GM20431 (cell line): ENCODE measurements around the gene MANSC1.
"Not testable (repeated sequence)": the region's sequence is repeated elsewhere in the genome, so short reads cannot be mapped to it uniquely, and the experiment has no call there.

Experiments
- in situ Hi-C: fragments of 300-500 bp; cut with MseI, MboI; formaldehyde crosslinking; loops from one replicate; pipeline ENCODE4 v1.15.0; 2020; ENCODE audit warnings: low sequenced_read_pairs; ENCODE audit not compliant: unreplicated experiment

Gene MANSC1

GRCh38 chr12:12367482-12367998 is 17.5 kb upstream of the MANSC1 start:
- in situ Hi-C loops, result no loop called here

- in situ Hi-C loops, result no loop called here
Observed at GRCh38 chr12:12366701-12367481, 16.8 kb upstream of the MANSC1 start.

- in situ Hi-C loops, result no loop called here
Observed at GRCh38 chr12:12365931-12366431, 15.9 kb upstream of the MANSC1 start.

GRCh38 chr12:12365446-12365802 is 15.4 kb upstream of the MANSC1 start:
- in situ Hi-C loops, result no loop called here

GRCh38 chr12:12364787-12365445 is 14.9 kb upstream of the MANSC1 start:
- in situ Hi-C loops, result no loop called here

GRCh38 chr12:12358528-12358927 is 8.5 kb upstream of the MANSC1 start:
- in situ Hi-C loops, result no loop called here

GRCh38 chr12:12357719-12358461 is 7.8 kb upstream of the MANSC1 start:
- in situ Hi-C loops, result no loop called here

GRCh38 chr12:12356896-12357718 is 7.1 kb upstream of the MANSC1 start, which contains the start of gene BORCS5:
Gene BORCS5 (plus strand): TSS chr12:12357078. CDS start chr12:12357452, 374 bp downstream.
- in situ Hi-C loops, result no loop called here

- in situ Hi-C loops, result no loop called here
Observed at GRCh38 chr12:12356467-12356895, 6.4 kb upstream of the MANSC1 start.

GRCh38 chr12:12353807-12354206 is 3.8 kb upstream of the MANSC1 start:
- in situ Hi-C loops, result no loop called here

GRCh38 chr12:12353276-12353675 is 3.2 kb upstream of the MANSC1 start:
- in situ Hi-C loops, result no loop called here

- in situ Hi-C loops, result not testable (repeated sequence)
Observed at GRCh38 chr12:12351468-12352185, 1.6 kb upstream of the MANSC1 start.

- in situ Hi-C loops, result no loop called here
Observed at GRCh38 chr12:12350868-12351463, 924 bp upstream of the MANSC1 start.

GRCh38 chr12:12338527-12339168 is 11.4 kb downstream of the MANSC1 start:
- in situ Hi-C loops, result loop anchor here (10.0 to 25.0 kb wide), 2 partner anchors 254 to 751 kb away; no protein-coding TSS in a partner anchor

GRCh38 chr12:12336511-12336910 is 13.5 kb downstream of the MANSC1 start:
- in situ Hi-C loops, result loop anchor here (10.0 to 25.0 kb wide), 2 partner anchors 252 to 749 kb away; no protein-coding TSS in a partner anchor

GRCh38 chr12:12336049-12336411 is 14.0 kb downstream of the MANSC1 start:
- in situ Hi-C loops, result loop anchor here (10.0 to 25.0 kb wide), 2 partner anchors 251 to 749 kb away; no protein-coding TSS in a partner anchor

GRCh38 chr12:12334367-12335040 is 15.5 kb downstream of the MANSC1 start:
- in situ Hi-C loops, result loop anchor here (10.0 to 25.0 kb wide), 2 partner anchors 250 to 747 kb away; no protein-coding TSS in a partner anchor
